ENCODE results near the gene UBR1.
"Not testable (repeated sequence)": the region's sequence is repeated elsewhere in the genome, so short reads cannot be mapped to it uniquely, and the experiment has no call there.

Gene UBR1

DNA sequence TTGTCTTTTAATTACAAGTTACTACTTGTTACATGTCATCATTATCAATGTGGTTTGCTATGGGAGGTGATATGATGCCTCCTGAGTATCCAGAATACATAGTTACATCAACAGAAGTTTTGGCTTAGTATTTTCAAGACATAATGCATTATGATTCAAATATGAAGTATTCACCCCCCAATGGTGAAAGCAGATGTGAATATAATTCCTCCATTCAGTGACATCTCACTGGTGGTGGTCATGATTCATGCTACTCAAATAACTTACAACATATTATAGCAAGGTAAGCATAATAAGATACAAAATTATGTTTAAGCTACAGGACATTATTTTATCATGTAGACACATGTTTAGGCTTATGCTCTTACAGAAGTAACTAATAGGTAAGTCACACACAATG lies 150.3 kb downstream of the UBR1 start:
- no peak for DNase-seq

GRCh38 chr15:42954291-42954690 lies 151.5 kb downstream of the UBR1 start:
- DNase-seq: no peak

GRCh38 chr15:42948898-42949297 lies 156.9 kb downstream of the UBR1 start:
- not testable (repeated sequence) for DNase-seq

GRCh38 chr15:42940527-42940926 lies 165.3 kb downstream of the UBR1 start:
- DNase-seq: no peak

DNA sequence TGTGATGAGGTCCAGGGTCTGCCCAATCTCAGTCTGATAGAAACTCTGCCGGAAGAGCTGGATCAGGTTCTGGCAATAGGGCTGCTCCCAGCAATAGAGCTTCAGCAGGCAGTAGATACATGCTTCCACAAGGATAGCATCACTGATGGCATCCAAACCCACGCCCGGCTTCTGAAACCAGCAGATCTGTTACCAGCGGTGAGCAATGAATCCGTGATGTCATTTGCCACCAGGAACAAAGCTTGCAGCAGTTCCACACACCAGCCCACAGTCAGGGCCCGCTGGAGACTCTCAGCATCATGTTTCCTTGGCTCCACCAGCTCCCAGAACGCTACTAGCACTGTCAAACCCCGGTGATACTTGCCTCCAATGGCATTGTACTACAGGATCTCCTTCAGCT lies 166.0 kb downstream of the UBR1 start:
- no peak for DNase-seq

GRCh38 chr15:42937143-42937542 lies 168.7 kb downstream of the UBR1 start:
- DNase-seq: no peak

DNA sequence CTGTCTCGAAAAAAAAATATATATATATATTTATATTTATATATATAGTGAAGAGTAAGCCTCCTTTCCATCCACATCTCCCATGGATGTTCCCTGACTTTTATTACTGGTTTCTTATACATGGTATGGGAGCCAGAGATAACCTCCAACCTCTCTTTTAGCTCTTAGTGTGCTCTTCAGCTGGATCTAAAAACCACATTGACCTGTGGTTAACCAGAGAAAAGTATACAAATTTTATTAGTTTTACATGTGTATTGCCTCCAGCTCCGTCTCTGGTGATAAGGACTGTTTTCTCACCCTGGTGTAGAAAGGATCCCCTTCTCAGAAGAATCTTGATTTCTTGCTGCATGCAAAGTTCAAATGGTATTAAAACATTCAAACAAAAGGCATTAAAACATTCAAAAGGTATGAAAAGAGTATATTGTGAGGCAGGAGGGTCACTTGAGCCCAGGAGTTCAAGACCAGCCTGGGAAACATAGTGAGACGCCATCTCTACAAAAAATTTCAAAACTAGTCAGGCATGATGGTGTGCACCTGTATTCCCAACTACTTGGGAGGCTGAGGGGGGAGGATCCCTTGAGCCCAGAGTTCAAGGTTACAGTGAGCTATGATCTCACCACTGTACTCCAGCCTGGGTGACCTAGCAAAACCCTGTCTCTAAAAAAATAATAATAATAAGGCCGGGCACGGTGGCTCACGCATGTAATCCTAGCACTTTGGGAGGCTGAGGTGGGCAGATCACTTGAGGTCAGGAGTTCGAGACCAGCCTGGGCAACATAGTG lies 171.8 kb downstream of the UBR1 start:
- DNase-seq: no peak

DNA sequence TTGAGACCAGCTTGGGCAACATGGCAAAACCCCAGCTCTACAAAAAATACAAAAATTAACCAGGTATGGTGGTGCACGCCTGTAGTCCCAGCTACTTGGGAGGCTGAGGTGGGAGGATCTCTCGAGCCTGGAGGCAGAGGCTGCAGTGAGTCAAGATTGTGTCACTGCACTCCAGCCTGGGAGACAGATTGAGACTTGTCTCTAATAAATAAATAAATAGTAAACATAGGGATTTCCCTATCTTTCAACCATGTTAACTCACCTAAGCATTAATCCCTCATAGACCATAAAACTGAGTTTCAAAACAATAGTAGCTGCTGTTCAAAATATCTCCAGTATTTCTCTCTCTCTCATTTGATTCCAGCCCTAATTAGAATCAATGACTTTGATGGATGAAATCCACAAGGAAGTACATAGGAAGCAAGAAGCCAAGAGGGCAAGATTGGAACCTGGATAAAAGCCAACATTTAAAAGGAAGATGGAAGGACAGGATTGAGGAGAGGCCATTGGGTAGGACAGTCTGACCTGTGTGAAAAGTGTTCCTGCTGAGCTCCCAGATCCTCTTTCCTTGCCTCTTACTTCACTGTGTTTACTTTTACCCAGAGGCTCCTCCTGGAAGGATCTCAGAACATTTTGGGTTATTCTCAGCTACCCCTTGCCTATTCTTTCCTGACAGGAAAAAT lies 172.9 kb downstream of the UBR1 start:
- DNase-seq: no peak

DNA sequence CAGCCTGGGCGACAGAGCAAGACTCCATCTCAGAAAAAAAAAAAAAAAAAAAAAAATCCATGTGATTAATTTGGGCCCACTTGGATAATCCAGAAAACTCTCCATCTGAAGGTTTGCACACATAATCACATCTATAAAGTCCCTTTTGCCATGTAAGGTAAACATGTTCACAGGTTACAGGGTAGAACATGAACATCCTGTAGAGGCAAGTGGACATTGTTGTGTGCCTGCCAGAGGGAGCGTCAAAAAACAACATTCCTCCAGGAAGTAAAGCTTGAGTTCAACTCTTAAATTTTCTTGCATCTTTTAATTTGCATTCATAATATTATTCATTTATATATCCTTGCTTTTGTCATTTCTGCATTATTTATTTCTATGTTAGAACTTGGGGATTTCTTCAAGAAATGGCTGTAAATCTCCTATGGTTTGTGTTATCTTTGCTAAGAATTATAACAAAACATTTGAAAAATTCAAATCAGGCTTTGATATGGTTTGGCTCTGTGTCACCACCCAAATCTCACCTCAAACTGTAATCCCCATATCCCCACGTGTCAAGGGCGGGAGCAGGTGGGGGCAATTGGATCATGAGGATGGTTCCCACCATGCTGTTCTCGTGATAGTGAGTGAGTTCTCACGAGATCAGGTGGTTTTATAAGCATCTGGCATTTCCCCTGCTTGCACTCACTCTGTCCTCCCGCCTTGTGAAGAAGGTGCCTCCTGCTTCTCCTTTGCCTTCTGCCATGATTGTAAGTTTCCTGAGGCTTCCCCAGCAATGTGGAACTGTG lies 173.9 kb downstream of the UBR1 start:
- DNase-seq: no peak

- DNase-seq: no peak
Measured at GRCh38 chr15:42929306-42929848, 176.5 kb downstream of the UBR1 start.

- DNase-seq: no peak
Measured at GRCh38 chr15:42921342-42921731, 184.5 kb downstream of the UBR1 start.

DNA sequence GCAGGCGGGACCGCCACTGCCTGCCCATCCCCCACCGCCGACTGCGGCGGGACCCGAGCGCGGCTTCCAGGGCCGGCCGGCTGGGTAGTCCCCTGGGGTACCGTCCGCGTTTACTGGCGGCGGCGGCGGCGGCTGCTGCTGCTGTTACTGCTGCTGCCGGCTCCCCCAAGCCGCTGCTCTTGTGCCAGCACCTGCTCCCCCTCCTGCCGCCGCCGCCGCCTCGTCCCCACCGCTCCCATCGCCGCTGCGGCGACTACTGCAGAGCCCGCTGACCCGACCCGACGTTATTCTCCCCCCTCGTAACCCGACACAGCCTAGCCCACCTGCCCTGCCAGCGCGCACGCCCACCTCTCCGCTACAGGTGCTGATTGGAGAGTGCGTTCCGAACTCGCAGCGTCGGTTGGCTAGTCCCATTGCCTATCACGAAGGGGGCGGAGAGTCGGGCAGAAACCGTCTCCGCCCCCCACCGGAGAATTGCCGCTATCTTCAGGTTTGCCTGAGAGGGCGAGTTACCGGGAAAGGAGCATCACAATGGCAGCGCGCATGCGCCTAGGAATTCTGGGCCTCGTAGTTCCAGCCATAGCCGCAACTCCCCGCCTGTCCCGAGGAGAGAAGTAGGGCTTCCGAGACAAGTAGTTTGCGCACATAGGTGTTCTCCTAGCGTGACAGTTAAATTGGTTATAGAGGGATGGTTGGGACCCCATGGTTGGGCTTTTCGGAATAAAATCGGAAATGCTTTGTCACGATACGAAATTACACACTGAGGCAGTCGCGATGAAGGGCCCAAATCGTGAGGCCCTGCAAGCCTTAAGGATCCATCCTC lies 185.1 kb downstream of the UBR1 start, which contains the start of gene TTBK2:
Gene TTBK2 (minus strand): TSS at position 260 of the 823 bp plus-strand sequence. CDS start 42,161 bp downstream, outside the sequence.
- peak; percentile 98 for DNase-seq

DNA sequence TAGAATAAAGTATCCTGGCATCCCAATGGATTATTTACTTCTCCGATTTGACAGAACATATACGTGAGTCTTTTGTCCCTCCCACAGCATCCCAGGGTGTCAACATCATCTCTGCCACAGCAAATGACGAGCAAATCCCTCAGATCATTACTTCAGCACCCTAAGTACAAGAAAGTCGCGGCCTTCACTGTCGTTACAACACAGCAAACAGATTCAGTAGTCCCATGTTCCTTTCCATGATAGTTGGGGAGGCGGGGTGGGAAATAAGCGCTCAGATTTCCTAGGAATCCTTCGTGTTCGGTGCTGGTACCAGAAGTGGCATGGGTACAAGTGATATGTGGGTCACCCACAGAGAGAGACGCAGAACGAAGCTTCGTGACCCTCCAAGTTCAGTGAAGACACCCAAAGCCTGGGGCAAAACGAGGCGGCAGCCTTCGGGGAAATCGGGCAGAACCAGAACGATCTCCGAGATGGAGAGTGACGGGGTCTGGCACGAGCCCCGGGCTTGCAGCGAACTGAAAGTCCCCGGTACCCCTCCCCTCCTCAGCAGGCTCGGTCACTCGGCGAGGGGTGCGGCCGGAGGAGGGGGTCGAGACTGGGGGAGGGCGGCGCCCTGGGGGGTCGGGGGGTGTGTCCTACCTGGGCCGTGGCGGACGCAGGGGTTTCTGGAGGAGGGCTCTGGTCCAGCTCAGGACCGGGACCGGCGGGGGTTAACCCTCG lies 185.9 kb downstream of the UBR1 start:
- DNase-seq: no peak

GRCh38 chr15:42919308-42919707 lies 186.5 kb downstream of the UBR1 start:
- DNase-seq: no peak

- no peak for DNase-seq
Measured at GRCh38 chr15:42918047-42918446, 187.8 kb downstream of the UBR1 start.

DNA sequence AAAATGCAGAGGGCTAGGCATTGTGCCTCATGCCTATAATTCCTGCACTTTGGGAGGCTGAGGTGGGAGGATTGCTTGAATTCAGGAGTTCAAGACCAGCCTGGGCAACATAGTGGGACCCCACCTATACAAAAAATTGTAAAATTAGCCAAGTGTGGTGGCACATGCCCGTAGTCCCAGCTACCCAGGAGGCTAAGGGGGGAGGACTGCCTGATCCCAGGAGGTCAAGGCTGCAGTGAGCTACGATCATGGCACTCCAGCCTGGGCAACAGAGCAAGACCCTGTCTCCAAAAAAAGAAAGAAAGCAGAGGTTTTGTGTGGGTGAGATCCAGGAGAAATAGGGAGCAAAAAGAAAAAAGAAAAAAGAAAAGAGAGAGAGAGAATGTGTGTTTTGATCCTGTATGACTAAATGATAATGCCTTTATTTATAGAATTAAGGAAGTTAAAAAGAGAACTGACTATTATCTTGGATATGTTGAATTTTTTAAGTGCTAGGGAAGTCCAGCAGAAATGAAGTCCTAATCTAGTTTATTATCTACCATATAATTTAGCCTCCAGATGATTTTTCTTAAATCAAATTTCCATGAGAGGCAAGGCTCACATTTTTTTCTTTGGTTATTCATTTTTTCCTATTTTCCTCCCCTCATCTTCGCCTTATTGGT lies 190.1 kb downstream of the UBR1 start:
- DNase-seq: no peak

- DNase-seq: no peak
Measured at GRCh38 chr15:42914728-42915497, 190.9 kb downstream of the UBR1 start.

GRCh38 chr15:42911058-42911592 lies 194.7 kb downstream of the UBR1 start:
- no peak for DNase-seq

DNA sequence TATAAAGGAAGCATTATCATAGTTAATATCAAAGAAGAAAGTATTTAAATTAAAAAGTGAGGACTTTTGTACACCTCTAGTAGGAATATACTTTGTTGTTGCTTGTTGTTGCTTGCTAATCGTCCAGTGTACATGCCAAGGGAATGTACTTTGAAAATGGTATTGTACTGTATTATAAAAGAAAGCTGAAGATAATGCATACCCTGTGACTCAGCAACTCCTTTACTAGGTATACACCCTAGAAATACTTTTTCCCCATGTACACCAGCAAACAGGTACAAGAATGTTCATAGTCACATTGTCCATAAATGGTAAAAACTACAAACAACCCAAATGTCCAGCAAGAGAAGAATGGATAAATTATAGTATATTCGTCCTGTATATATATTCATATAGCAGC lies 197.3 kb downstream of the UBR1 start:
- DNase-seq: no peak

Data from KG1 (cell line).